HG03039 (cell line): ENCODE data around the gene PGAP2.
"Not testable (repeated sequence)": the region's sequence is repeated elsewhere in the genome, so short reads cannot be mapped to it uniquely, and the experiment has no call there.

Source experiments
- ATAC-seq: cut with Tn5 transposase; IDR thresholded peaks from one replicate; pipeline ENCODE4 v1.9.1; 2021; ENCODE audit warnings: mild to moderate bottlenecking, moderate library complexity; ENCODE audit not compliant: unreplicated experiment

PGAP2 gene

DNA sequence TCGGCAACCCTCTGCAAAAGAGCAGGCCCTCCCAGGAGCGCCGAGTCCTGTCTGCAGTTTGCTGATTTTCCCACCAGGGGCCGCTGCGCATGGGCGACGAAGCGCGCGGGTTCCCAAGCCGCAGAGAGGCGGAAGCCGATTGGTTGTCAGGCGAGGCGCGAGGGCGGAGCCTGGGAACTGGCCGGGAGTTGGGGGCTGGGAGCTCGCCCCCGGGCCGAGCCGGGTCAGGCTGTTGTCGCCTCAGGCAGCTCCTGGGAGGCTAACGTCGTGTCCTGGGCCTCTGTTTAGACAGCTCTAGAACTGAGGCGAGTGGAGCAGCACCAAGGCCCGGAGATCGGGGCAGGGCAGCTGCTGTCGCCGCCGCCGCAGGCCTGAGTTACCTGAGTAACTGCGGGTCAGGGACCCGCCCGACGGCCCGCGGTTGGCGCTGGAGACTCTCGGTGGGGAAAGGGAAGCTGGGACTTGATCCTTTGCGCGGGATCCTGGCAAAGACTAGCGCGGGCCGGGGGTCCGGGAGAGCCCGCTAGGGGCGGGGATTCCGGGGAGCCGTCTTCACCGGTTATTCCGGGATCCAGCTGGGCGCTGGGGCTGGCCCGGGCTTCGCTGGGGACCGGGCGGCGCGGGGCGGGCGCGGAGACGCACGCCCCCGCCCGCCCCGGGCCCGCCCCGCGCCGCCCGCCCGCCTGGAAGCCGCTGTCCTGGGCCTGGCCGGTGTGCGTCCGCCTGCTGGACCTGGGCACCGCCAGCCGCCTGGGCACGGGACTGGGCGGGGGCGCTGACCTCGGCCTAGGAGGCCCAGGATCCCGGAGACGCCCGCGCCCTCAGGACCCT is 46.8 kb downstream of the PGAP2 start, which contains the start of gene STIM1:
Gene STIM1 (plus strand): TSS at position 688 of the 831 bp plus-strand sequence. CDS start 607 bp downstream, outside the sequence.
- ATAC-seq, result peak; percentile 58

DNA sequence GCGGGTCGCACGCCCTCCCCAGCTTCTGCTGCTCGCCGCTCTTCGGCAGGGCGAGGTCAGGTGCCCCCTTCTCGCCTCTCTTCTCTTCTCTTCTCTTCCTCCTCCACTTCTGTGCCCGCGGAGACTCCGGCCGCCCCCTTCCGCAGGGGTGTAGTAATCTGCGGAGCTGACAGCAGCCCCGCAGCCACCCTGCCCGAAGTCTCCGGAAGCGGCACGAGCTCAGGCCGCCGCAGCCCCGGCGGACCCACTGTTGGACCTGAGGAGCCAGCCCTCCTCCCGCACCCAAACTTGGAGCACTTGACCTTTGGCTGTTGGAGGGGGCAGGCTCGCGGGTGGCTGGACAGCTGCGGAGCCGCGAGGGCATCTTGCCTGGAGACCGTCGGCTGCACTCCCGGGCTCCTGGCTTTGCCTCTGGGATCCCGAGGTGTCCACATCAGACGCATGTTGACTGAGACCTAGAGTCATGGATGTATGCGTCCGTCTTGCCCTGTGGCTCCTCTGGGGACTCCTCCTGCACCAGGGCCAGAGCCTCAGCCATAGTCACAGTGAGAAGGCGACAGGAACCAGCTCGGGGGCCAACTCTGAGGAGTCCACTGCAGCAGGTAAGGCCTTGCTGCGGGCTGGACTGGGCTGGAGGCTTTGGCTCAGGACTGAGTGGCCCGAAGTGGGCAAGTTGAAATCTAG is 47.6 kb downstream of the PGAP2 start:
- peak; percentile 12 for ATAC-seq

DNA sequence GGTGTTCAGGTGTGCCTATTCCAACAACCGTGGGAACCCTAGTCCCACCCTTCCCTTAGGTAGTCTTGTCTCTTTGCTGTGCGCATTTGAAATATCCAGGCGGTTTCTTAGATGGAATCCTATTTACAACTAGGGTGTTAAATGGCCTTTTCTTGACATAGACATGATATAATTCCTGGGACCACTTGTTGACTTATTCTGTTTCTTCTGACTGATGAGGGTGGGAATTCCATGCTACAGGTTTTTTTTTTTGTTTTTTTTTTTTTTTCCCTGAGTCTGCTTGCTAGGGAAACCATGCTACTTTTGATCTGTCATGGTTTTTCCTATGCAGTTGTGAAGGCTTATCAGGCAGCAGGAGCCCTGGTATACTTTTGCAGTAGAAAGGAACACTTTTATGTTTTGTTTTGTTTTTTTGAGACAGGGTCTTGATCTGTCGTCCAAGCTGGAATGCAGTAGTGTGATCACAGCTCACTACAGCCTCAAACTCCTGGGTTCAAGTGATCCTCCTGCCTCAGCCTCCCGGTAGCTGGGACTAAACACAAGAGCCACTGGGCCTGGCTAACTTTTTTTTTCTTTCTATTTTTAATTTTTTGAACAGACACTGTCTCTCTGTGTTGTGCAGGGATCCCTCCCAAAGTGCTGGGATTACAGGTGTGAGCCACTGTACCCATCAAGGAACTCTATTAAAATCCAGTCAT is 48.6 kb downstream of the PGAP2 start:
- ATAC-seq, result no peak

DNA sequence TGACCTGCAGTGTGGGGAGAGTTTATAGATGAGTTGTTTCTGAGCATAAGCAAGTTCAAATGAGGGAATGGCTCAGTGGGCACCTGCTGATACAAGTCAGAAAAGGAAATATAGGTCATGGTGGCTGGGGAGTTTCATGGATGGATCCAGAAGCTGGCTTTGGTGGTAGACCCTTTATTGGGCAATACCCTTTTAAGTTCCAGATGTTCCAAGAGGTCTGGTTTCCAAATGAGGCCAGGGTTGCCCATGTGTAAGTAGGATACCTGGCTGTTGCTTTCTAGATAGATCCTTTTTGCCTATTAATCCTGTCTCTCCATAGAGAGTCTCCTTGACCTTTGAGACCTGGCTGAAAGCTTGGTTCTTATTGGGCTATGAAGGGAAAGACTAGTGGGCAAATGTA is 49.3 kb downstream of the PGAP2 start:
- ATAC-seq, result no peak

- no peak for ATAC-seq
Measured at GRCh38 chr11:3859373-3859881, 51.1 kb downstream of the PGAP2 start.

GRCh38 chr11:3860375-3860774 is 52.0 kb downstream of the PGAP2 start:
- ATAC-seq, result no peak

DNA sequence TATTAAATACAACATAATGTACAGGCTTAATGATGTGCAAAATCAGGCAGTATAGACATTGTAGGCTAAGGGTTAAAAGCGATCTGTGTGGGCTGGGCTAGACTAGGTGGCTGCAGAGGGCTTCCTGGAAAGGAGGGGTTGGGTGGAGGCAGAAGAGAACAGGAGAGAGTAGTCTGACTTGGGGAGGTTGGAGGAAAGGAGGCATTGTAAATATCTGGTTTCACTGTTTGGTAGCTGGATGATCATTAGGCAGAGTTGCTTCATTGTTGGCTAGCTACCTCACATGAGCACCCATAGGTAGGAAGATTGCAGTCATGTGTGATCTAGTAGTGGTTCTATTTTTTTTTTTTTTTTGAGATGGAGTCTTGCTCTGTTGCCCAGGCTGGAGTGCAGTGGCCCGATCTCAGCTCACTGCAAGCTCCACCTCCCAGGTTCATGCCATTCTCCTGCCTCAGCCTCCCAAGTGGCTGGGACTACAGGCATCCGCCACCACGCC is 52.6 kb downstream of the PGAP2 start:
- not testable (repeated sequence) for ATAC-seq

- no peak for ATAC-seq
Measured at GRCh38 chr11:3861683-3862082, 53.3 kb downstream of the PGAP2 start.

GRCh38 chr11:3865388-3866193 is 57.2 kb downstream of the PGAP2 start:
- no peak for ATAC-seq

DNA sequence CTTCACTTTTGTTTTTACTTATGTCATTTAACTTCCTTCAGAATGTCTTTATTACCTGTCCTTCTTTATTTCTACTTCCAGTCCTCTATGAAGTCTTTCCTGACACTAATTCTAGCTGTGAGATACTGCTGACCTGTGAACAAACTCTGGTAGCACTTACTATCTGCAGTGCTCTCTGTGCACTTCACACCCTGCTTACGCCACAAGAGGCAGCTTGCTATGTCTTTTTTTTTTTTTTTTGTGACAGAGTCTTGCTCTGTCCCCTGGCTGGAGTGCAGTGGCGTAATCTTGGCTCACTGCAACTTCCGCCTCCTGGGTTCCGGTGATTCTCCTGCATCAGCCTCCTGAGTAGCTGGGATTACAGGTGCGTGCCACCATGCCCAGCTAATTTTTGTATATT is 57.8 kb downstream of the PGAP2 start:
- ATAC-seq, result no peak

- no peak for ATAC-seq
Measured at GRCh38 chr11:3866836-3867208, 58.5 kb downstream of the PGAP2 start.

- no peak for ATAC-seq
Measured at GRCh38 chr11:3867209-3868091, 59.1 kb downstream of the PGAP2 start.

- no peak for ATAC-seq
Measured at GRCh38 chr11:3873712-3874349, 65.5 kb downstream of the PGAP2 start.
